Gastrocnemius medialis (tissue), 4 donors: ENCODE data around the gene MAP2K7.

ENCODE experiments used
- POLR2A ChIP-seq, 2 donors: fragments of 450-650 bp; IDR thresholded peaks; one replicate each; pipeline ENCODE4 v1.6.1; 2017; ENCODE audit warnings: antibody characterized with exemption in 2 of 2, mild to moderate bottlenecking in 2 of 2, moderate library complexity in 2 of 2
- TF ChIP-seq, protein P1 (sequence below), 5 experiments: fragments of 450-650 bp in 3 of 5; fragments of 200-600 bp in 2 of 5; sonication (generic) in 2 of 5; IDR thresholded peaks in 4 of 5; conservative IDR thresholded peaks in 1 of 5; 1 replicate in 4 of 5; 2 replicates in 1 of 5; pipeline ENCODE4 v1.5.1; 2016 to 2019; ENCODE audit warnings: antibody characterized with exemption in 5 of 5, mild to moderate bottlenecking in 3 of 5, moderate library complexity in 3 of 5

DNA sequence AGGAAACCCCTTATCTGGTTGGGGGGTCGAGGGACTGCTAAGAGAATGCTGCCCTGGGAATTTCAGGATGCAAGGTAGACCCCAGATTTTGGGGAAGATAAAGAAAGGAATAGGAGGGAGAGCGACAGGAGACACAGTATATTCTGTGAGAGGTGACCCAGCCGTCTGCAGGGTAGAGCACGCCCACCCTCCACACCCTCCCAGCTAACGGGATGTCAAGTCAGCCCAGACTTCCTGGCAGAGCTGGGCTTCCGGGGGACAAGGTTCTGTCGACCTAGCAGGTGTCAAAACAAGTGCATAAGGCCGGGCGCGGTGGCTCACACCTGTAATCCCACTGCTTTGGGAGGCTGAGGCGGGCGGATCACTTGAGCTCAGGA, 28.8 kb upstream of the MAP2K7 start:
- TF ChIP-seq, protein P1, sequence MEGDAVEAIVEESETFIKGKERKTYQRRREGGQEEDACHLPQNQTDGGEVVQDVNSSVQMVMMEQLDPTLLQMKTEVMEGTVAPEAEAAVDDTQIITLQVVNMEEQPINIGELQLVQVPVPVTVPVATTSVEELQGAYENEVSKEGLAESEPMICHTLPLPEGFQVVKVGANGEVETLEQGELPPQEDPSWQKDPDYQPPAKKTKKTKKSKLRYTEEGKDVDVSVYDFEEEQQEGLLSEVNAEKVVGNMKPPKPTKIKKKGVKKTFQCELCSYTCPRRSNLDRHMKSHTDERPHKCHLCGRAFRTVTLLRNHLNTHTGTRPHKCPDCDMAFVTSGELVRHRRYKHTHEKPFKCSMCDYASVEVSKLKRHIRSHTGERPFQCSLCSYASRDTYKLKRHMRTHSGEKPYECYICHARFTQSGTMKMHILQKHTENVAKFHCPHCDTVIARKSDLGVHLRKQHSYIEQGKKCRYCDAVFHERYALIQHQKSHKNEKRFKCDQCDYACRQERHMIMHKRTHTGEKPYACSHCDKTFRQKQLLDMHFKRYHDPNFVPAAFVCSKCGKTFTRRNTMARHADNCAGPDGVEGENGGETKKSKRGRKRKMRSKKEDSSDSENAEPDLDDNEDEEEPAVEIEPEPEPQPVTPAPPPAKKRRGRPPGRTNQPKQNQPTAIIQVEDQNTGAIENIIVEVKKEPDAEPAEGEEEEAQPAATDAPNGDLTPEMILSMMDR (IDR thresholded peaks at IDR 0.05 in 4 of 5, conservative IDR thresholded peaks at IDR 0.05 in 1 of 5), result no peak
- no peak for TF ChIP-seq POLR2A (IDR thresholded peaks at IDR 0.05)
